ENCODE data around the gene CELA3A.
"Not testable (repeated sequence)": the region's sequence is repeated elsewhere in the genome, so short reads cannot be mapped to it uniquely, and the experiment has no call there.

The CELA3A gene

DNA sequence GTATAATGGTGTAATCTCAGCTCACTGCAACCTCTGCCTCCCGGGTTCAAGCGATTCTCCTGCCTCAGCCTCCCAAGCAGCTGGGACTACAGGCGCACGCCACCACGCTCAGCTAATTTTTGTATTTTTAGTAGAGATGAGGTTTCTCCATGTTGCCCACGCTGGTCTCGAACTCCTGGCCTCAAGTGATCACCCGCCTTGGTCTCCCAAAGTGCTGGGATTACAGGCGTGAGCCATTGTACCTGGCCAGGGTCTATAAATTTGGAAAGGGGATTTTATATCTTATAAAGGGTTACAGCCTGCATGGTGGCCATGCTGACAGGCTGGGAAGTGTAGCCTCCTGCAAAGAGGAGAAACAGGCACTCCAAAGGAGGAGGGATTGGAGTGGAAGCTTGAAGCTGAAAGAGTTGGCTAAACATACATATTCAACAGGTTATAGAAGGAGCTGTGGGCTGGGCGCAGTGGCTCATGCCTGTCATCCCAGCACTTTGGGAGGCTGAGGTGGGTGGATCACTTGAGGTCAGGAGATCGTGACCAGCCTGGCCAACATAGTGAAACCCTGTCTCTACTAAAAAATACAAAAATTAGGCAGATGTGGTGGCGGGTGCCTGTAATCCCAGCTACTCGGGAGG lies 13.2 kb downstream of the CELA3A start:
- not testable (repeated sequence) for DNase-seq (ENCODE audit: low read depth in 1 of 2, low spot score in 1 of 2)

GRCh38 chr1:22018583-22019559 lies 17.4 kb downstream of the CELA3A start:
- DNase-seq (ENCODE audit: low read depth in 1 of 2, low spot score in 1 of 2): peak in 1 of 2 donors; percentile 21

DNA sequence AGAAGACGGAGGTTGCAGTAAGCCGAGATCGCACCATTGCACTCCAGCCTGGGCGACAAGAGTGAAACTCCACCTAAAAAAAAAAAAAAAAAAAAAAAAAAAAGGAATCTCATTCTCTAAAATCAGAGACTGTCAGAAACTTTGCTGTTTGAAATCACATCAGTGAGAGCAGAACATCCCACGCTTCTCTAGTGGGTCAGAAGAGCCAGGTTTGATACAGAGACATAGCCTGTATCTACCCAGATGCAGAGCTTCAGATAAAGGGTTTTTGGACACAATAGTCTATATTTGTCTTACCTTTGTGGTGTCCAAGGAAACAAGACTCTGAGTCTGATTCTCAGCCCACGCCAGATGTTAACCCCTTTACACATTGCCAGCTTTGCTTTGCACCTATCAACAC lies 19.6 kb downstream of the CELA3A start:
- no peak for DNase-seq (ENCODE audit: low read depth in 1 of 2, low spot score in 1 of 2)

DNA sequence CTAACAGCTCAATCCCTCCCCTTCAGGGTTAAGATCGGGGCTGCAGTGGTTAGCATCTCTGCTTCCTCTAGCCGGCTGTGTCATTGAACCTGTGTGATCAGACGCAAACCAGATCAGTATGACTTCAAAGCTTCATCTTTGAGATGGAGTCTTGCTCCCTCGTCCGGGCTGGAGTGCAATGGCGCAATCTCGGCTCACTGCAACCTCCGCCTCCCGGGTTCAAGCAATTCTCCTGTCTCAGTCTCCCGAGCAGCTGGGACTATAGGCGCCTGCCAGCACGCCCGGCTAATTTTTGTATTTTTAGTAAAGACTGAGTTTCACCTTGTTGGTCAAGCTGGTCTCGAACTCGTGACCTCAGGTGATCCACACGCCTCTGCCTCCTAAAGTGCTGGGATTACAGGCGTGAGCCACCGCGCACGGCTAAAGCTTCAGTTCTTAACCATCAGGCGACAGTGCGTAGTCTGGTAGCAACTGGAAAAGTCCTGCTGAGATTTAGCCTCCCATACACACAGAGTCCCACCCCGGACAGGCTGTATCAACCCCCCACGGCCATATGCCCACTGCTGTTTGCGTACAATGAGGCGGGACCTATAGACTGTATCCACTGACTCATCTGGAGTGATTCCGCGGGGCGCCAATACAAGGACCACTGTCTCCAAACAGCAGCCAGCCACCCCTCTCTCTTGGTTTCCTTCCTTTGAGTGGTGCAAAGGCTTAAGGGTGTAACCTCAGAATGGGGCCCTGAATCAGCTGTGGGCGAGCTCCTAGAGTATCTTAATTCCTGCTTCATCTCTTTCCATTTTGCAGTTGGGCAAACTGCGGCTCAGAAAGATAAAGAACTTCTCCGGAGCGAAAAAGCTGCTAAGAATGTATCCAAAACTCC lies 23.3 kb downstream of the CELA3A start:
- peak; percentile 29 to 33 for DNase-seq (ENCODE audit: low read depth in 1 of 2, low spot score in 1 of 2)

DNA sequence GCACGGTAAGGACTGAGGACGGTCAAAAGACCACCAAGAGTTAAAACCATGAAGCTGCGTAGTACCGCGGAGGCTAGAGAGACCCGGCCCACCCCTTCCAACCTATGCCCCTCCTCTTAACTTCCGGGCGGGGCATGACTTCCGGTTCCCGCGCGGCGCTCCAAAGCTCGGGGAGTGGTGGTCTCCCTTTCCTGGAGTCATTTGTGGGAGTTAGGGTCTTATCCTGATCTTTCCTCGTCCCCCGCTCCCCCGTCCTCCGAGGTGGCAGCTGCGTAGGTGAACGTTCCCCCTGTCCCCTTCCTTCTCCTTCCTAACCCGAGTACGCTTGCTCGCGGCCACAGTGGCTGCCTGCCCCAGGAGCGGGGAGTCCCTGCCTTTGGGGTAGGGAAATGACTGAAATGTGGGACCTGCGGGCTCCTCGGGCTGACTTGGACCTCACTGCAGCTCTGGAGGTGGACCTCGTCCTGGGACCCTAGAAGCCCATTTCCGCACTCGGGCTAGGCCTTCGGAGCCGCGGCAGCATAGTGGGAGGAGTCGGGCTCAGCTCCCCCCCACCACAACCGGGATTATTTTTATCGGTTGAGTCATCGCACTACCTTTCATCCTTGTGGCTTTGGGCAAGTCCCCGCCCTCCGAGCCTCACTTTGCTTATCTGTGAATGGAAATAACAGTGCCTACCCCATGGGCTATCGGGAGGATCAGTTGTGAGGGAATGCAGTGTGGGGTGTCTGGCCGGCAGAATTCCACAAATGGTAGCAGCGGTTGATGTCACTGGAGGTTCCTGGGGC lies 24.1 kb downstream of the CELA3A start:
- DNase-seq (ENCODE audit: low read depth in 1 of 2, low spot score in 1 of 2): peak; percentile 73 to 78

- no peak for DNase-seq (ENCODE audit: low read depth in 1 of 2, low spot score in 1 of 2)
Measured at GRCh38 chr1:22026924-22027289, 25.4 kb downstream of the CELA3A start.

DNA sequence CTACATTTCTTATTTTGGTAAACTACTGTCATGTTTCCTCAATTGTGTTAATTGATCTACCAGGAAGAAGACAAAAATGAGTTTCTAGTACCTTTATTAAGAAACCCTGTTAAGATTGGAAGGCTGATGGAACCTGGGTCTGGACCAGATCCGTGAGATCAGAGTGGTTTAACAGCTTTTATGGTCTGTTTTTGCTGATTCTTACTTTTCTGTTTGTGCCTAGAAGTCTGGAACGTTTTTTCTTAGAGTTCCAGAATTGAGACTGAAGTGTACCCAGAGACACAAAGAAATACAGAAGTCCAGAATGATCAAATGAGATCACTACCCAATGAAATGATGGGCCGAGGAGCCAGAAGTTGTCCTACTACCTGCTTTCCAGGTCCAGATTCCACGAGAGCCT lies 28.6 kb downstream of the CELA3A start:
- DNase-seq (ENCODE audit: low read depth in 1 of 2, low spot score in 1 of 2): no peak

GRCh38 chr1:22030473-22030872 lies 29.0 kb downstream of the CELA3A start:
- DNase-seq (ENCODE audit: low read depth in 1 of 2, low spot score in 1 of 2): no peak

DNA sequence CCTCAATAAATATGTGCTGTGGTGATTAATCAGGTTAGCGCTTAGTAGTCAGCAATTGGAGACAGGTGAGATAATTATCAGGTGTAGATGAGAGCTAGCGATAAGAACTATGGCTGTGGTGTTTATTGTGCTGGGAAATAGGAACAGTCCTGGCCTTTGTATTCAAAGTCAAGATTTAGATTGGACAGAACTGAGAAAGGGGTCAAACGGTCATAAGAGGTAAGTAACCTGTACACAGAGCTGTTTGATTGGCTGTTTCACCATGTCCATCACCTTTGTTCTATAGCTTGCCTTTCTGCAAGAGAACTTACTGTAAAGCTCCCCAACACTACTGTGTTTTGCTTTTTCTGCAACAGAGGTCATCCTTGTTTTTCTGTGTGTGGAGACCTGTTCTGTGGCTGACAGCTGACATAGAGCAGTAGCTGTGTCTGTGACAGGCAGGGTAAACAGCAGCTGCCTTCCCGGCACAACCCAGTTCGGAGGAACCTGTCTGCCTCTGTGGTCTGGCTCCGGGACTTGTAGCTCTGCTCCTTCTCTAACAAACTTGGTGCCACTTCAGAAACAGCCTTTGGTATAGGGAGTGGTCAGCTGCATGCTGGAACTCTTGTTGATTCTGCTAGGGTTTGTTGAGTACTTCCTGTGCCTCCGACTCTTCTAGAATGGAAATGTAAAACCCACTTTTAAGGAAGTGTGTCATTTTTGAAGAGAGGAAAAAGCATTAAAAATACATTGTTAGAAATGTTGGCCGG lies 29.9 kb downstream of the CELA3A start:
- no peak for DNase-seq (ENCODE audit: low read depth in 1 of 2, low spot score in 1 of 2)

GRCh38 chr1:22034834-22035233 lies 33.4 kb downstream of the CELA3A start:
- DNase-seq (ENCODE audit: low read depth in 1 of 2, low spot score in 1 of 2): not testable (repeated sequence)

- DNase-seq (ENCODE audit: low read depth in 1 of 2, low spot score in 1 of 2): no peak
Measured at GRCh38 chr1:22037520-22037919, 36.1 kb downstream of the CELA3A start.

- DNase-seq (ENCODE audit: low read depth in 1 of 2, low spot score in 1 of 2): no peak
Measured at GRCh38 chr1:22038036-22038435, 36.6 kb downstream of the CELA3A start.

GRCh38 chr1:22039594-22040285 lies 38.3 kb downstream of the CELA3A start:
- peak; percentile 54 to 75 for DNase-seq (ENCODE audit: low read depth in 1 of 2, low spot score in 1 of 2)

GRCh38 chr1:22040286-22040623 lies 38.8 kb downstream of the CELA3A start:
- DNase-seq (ENCODE audit: low read depth in 1 of 2, low spot score in 1 of 2): no peak

- DNase-seq (ENCODE audit: low read depth in 1 of 2, low spot score in 1 of 2): no peak
Measured at GRCh38 chr1:22041505-22041904, 40.0 kb downstream of the CELA3A start.

GRCh38 chr1:22043198-22043769 lies 41.8 kb downstream of the CELA3A start:
- DNase-seq (ENCODE audit: low read depth in 1 of 2, low spot score in 1 of 2): no peak

DNA sequence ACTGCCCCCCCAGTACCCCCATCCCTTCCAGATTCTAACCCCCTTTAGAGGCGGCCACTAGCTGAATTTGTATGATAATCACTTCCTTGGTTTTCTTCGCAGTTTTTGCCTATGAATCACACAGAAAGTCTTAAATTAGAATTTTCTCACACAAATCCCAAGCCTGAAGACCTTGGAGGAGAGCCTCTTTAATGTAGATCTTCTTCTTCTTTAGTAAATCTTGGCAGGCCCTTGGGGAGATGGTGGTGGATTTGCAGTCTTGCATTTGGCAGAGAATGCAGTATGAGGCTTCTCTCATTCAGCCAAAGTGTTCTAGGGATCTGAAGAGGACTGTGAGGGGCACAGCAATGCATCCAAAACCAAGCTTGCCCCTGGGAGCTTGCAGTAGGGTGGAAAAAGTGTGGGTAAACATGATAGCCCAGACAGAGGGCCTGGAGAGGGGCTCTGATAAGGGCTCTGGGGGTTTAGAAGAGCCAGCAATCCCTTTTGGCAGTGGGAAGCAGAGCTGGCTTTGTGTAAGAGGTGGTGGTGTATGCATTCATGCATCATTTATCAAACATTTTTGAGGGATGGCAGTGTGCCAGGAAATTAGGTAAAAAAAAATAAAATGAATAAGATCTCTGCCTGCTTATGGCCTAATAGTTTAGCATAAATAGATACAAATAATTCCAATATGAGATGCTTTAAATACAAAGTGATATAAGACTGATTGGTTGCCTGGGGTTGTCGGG lies 43.4 kb downstream of the CELA3A start:
- no peak for DNase-seq (ENCODE audit: low read depth in 1 of 2, low spot score in 1 of 2)

DNA sequence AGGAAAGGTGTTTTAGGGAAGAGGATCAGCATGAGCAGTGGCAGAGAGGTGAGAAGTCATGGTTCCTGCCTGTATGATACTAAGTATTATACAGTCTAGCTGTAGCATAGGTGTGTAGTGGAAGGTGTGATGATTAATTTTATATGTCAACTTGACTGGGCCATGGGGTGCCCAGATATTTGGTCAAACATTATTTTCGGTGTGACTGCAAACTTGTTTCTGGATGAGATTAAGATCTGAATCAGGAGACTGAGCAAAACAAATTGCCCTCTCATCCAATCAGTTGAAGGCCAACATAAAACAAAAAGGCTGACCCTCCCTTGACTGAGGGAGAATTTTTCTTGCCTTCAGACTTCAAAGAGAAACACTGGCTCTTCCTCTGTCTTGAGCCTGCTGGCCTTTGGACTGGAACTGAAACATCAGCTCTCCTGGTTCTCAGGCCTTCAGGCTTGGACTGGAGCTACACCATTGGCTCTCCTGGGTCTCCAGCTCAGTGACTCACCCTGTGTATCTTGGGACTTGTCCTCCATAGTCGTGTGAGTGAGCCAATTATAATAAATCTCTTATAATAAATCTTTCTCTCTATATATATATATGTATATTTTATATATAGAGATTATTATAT lies 44.3 kb downstream of the CELA3A start:
- DNase-seq (ENCODE audit: low read depth in 1 of 2, low spot score in 1 of 2): no peak

All from stimulated activated CD4-positive, alpha-beta T cell treated with anti-CD3 and anti-CD28 coated beads, Interleukin-15, amount 100 ng/mL, for 1 hour (primary cell).